ENCODE results near the gene NEK3. TPM values are rescaled to one million over a fixed set of nuclear protein-coding genes. Genes with fewer than 3 reads are reported as not detected.

NEK3 gene
- total RNA-seq, 1 donor from 2014 or later: 38.4 TPM

- H3K9me3 Mint-ChIP-seq: no peaks in the 10 kb centered on the region
- Histone ChIP-seq H4K20me1 (ENCODE audit: low read depth) (no peaks in the 10 kb centered on the region), H2AFZ (replicated peaks) (no peak overlapping the region), H3K4me3 (no peak overlapping the region), H3K9me3 (ENCODE audit: low read depth) (no peaks in the 10 kb centered on the region), H3K9ac (no peak overlapping the region), H3K27me3 (peaks cover 26% of the 10 kb centered on the region), H3K36me3 (no peaks in the 10 kb centered on the region), H3K4me2 (no peak overlapping the region), H3F3A (ENCODE audit: low read depth) (peaks cover 12% of the 10 kb centered on the region), H3K4me1 (peaks cover 8% of the 10 kb centered on the region), H3K27ac (no peak overlapping the region), H3K79me2 (ENCODE audit: low read depth) (no peaks in the 10 kb centered on the region)
- peaks cover 33% of the 10 kb centered on the region for H3K4me1 Mint-ChIP-seq
- H3K27me3 Mint-ChIP-seq (ENCODE audit: insufficient read depth, low read depth): peaks cover 7% of the 10 kb centered on the region
- peaks cover 16% of the 10 kb centered on the region for H3K36me3 Mint-ChIP-seq
- no peak overlapping the region for H3K27ac Mint-ChIP-seq
- DNase-seq (ENCODE audit: low spot score): no peak
- TF ChIP-seq, protein P1, sequence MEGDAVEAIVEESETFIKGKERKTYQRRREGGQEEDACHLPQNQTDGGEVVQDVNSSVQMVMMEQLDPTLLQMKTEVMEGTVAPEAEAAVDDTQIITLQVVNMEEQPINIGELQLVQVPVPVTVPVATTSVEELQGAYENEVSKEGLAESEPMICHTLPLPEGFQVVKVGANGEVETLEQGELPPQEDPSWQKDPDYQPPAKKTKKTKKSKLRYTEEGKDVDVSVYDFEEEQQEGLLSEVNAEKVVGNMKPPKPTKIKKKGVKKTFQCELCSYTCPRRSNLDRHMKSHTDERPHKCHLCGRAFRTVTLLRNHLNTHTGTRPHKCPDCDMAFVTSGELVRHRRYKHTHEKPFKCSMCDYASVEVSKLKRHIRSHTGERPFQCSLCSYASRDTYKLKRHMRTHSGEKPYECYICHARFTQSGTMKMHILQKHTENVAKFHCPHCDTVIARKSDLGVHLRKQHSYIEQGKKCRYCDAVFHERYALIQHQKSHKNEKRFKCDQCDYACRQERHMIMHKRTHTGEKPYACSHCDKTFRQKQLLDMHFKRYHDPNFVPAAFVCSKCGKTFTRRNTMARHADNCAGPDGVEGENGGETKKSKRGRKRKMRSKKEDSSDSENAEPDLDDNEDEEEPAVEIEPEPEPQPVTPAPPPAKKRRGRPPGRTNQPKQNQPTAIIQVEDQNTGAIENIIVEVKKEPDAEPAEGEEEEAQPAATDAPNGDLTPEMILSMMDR (IDR thresholded peaks at IDR 0.05): no peak
- TF ChIP-seq EZH2phosphoT487 (IDR thresholded peaks at IDR 0.05) (no peak), EZH2 (IDR thresholded peaks at IDR 0.05) (no peak)
- H3K4me3 Mint-ChIP-seq: peak overlapping the region; percentile 49
These were observed 2.6 kb downstream of the NEK3 start for GRCh38 chr13:52156724-52157261.

DNA sequence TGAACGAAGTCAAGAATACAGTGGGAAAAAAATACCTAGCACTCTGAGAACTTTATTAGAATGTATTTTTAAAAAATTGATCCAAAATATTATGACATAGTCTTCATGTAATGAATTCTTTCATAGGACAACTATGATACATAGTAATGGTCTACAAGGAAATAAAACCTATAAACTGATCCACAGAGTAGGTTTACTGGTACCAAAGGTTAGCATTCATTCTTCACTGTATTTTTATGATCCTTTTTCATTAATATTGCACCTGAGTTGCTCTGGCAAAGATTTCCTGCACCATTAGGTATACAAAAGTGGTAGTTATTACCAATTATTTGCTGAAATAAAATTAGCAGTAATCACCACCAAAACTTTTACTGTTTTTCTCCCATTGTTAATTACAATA, 4.2 kb downstream of the NEK3 start:
- peaks cover 26% of the 10 kb centered on the region for H3K4me1 Mint-ChIP-seq
- Histone ChIP-seq H3F3A (ENCODE audit: low read depth) (no peaks in the 10 kb centered on the region), H3K9ac (no peak overlapping the region), H2AFZ (replicated peaks) (no peak overlapping the region), H3K36me3 (no peaks in the 10 kb centered on the region), H3K27me3 (peaks cover 15% of the 10 kb centered on the region), H3K27ac (no peak overlapping the region), H3K9me3 (ENCODE audit: low read depth) (no peaks in the 10 kb centered on the region), H4K20me1 (ENCODE audit: low read depth) (no peaks in the 10 kb centered on the region), H3K4me2 (no peak overlapping the region), H3K79me2 (ENCODE audit: low read depth) (no peaks in the 10 kb centered on the region), H3K4me3 (no peak overlapping the region), H3K4me1 (no peaks in the 10 kb centered on the region)
- no peak overlapping the region for H3K27ac Mint-ChIP-seq
- H3K36me3 Mint-ChIP-seq: peaks cover 16% of the 10 kb centered on the region
- no peaks in the 10 kb centered on the region for H3K9me3 Mint-ChIP-seq
- DNase-seq (ENCODE audit: low spot score): no peak
- no peak overlapping the region for H3K4me3 Mint-ChIP-seq
- H3K27me3 Mint-ChIP-seq (ENCODE audit: insufficient read depth, low read depth): peaks cover 7% of the 10 kb centered on the region
- TF ChIP-seq EZH2 (IDR thresholded peaks at IDR 0.05) (no peak), EZH2phosphoT487 (IDR thresholded peaks at IDR 0.05) (no peak)
- TF ChIP-seq, protein P1 (IDR thresholded peaks at IDR 0.05): no peak

- Mint-ChIP-seq H3K4me1 (no peaks in the 10 kb centered on the region), H3K27ac (no peak overlapping the region), H3K36me3 (peaks cover 18% of the 10 kb centered on the region), H3K9me3 (no peaks in the 10 kb centered on the region), H3K4me3 (no peak overlapping the region), H3K27me3 (ENCODE audit: insufficient read depth, low read depth) (peaks cover 2% of the 10 kb centered on the region)
- H3K36me3 ChIP-seq: peaks cover 8% of the 10 kb centered on the region
- no peaks in the 10 kb centered on the region for H4K20me1 ChIP-seq (ENCODE audit: low read depth)
- TF ChIP-seq EZH2phosphoT487 (IDR thresholded peaks at IDR 0.05) (no peak), EZH2 (IDR thresholded peaks at IDR 0.05) (no peak)
- TF ChIP-seq, protein P1 (IDR thresholded peaks at IDR 0.05): no peak
- no peaks in the 10 kb centered on the region for H3K4me1 ChIP-seq
- H3K9ac ChIP-seq: no peak overlapping the region
- H3K9me3 ChIP-seq (ENCODE audit: low read depth): no peaks in the 10 kb centered on the region
- no peak overlapping the region for H3K27ac ChIP-seq
- no peak for DNase-seq (ENCODE audit: low spot score)
- no peak overlapping the region for H2AFZ ChIP-seq (replicated peaks)
- no peaks in the 10 kb centered on the region for H3K79me2 ChIP-seq (ENCODE audit: low read depth)
- no peak overlapping the region for H3K4me2 ChIP-seq
- no peaks in the 10 kb centered on the region for H3F3A ChIP-seq (ENCODE audit: low read depth)
- H3K4me3 ChIP-seq: no peak overlapping the region
- no peaks in the 10 kb centered on the region for H3K27me3 ChIP-seq
These were observed 12.2 kb downstream of the NEK3 start for GRCh38 chr13:52147225-52147624.

Data from neural progenitor cell (in vitro differentiated cells).